HEK293T (cell line): Measurements from ENCODE around the gene CFAP210.

ENCODE experiments used
- CTCF ChIA-PET: fragments of 350-600 bp; formaldehyde crosslinking; extraction: SDS; loops from one replicate; lab custom pipeline; 2021; ENCODE audit warnings: antibody characterized with exemption, inconsistent platforms; lab: Yijun Ruan, JAX
- POLR2A ChIA-PET: fragments of 350-600 bp; formaldehyde crosslinking; extraction: SDS; loops from one replicate; lab custom pipeline; 2020; ENCODE audit warnings: antibody characterized with exemption, inconsistent platforms; lab: Yijun Ruan, JAX
- DNase-seq: peaks from one replicate; pipeline ENCODE4 v3.0.0; 2012; ENCODE audit warnings: mixed read lengths; ENCODE audit errors: extremely low spot score
- ARNT ChIP-seq: fragments of 450-650 bp; IDR thresholded peaks from 2 replicates; pipeline ENCODE4 v1.6.1; 2017; ENCODE audit warnings: mild to moderate bottlenecking
- BHLHE40 ChIP-seq: fragments of 450-650 bp; IDR thresholded peaks from 2 replicates; pipeline ENCODE4 v1.6.1; 2016; ENCODE audit warnings: mild to moderate bottlenecking, moderate library complexity, borderline replicate concordance
- CTBP1 ChIP-seq: fragments of 450-650 bp; IDR thresholded peaks from 2 replicates; pipeline ENCODE4 v1.6.1; 2016; ENCODE audit warnings: borderline replicate concordance
- ELF4 ChIP-seq: fragments of 450-650 bp; IDR thresholded peaks from 2 replicates; pipeline ENCODE4 v1.6.1; 2017; ENCODE audit warnings: antibody characterized with exemption
- FOXA1 ChIP-seq: fragments of 450-650 bp; IDR thresholded peaks from 2 replicates; pipeline ENCODE4 v1.6.1; 2016; ENCODE audit warnings: mild to moderate bottlenecking
- FOXK2 ChIP-seq: fragments of 450-650 bp; IDR thresholded peaks from 2 replicates; pipeline ENCODE4 v1.6.1; 2016; ENCODE audit warnings: mild to moderate bottlenecking
- FOXM1 ChIP-seq: fragments of 450-650 bp; IDR thresholded peaks from 2 replicates; pipeline ENCODE4 v1.6.1; 2017; ENCODE audit warnings: mild to moderate bottlenecking, borderline replicate concordance
- HDGF ChIP-seq: fragments of 450-650 bp; IDR thresholded peaks from 2 replicates; pipeline ENCODE4 v1.6.1; 2017; ENCODE audit warnings: antibody characterized with exemption, borderline replicate concordance
- L3MBTL2 ChIP-seq: fragments of 450-650 bp; conservative IDR thresholded peaks from 2 replicates; pipeline ENCODE4 v1.6.1; 2016; ENCODE audit warnings: mild to moderate bottlenecking
- LEF1 ChIP-seq: fragments of 450-650 bp; IDR thresholded peaks from 2 replicates; pipeline ENCODE4 v1.6.1; 2017; ENCODE audit warnings: mild to moderate bottlenecking, borderline replicate concordance
- NFRKB ChIP-seq: fragments of 450-650 bp; IDR thresholded peaks from 2 replicates; pipeline ENCODE4 v1.6.1; 2016; ENCODE audit warnings: mild to moderate bottlenecking, moderate library complexity
- PKNOX1 ChIP-seq: fragments of 450-650 bp; IDR thresholded peaks from 2 replicates; pipeline ENCODE4 v1.6.1; 2016
- SP1 ChIP-seq: fragments of 450-650 bp; IDR thresholded peaks from 2 replicates; pipeline ENCODE4 v1.6.1; 2017
- SUZ12 ChIP-seq: fragments of 450-650 bp; IDR thresholded peaks from 2 replicates; pipeline ENCODE4 v1.6.1; 2016; ENCODE audit warnings: mild to moderate bottlenecking
- TARDBP ChIP-seq: fragments of 450-650 bp; IDR thresholded peaks from 2 replicates; pipeline ENCODE4 v1.6.1; 2016
- ZNF384 ChIP-seq: fragments of 450-650 bp; IDR thresholded peaks from 2 replicates; pipeline ENCODE4 v1.6.1; 2016

CFAP210 gene

GRCh38 chr2:169683425-169684134 is 10.6 kb downstream of the CFAP210 start:
- no peak for TF ChIP-seq SUZ12
- TF ChIP-seq FOXA1: no peak
- TF ChIP-seq PKNOX1: no peak
- DNase-seq: no peak
- ChIA-PET CTCF (interaction anchor here (0.6 kb wide), 1 partner anchor 642 kb away, joined by 3 read pairs; no protein-coding TSS in a partner anchor), POLR2A (interaction anchor here (1.0 kb wide), 1 partner anchor 11 kb away, joined by 3 read pairs; the partner anchor contains the start of genes CFAP210 and PHOSPHO2)

GRCh38 chr2:169683054-169683424 is 11.2 kb downstream of the CFAP210 start:
- POLR2A ChIA-PET: interaction anchor here (1.0 kb wide), 1 partner anchor 11 kb away, joined by 3 read pairs; the partner anchor contains the start of genes CFAP210 and PHOSPHO2
- CTCF ChIA-PET: no interaction called here
- no peak for DNase-seq
- TF ChIP-seq ZNF384 (no peak), SUZ12 (no peak), PKNOX1 (no peak), TARDBP (no peak), BHLHE40 (no peak), ARNT (no peak), FOXM1 (no peak), FOXK2 (no peak), LEF1 (no peak), L3MBTL2 (no peak), HDGF (no peak), FOXA1 (no peak), CTBP1 (no peak), ELF4 (no peak), SP1 (no peak), NFRKB (no peak)

- TF ChIP-seq BHLHE40 (no peak), PKNOX1 (no peak), ELF4 (no peak), LEF1 (no peak), HDGF (no peak), NFRKB (no peak), TARDBP (no peak), FOXA1 (no peak), CTBP1 (no peak), ARNT (no peak), SUZ12 (no peak), ZNF384 (no peak), FOXM1 (no peak), SP1 (no peak), FOXK2 (no peak), L3MBTL2 (no peak)
These were observed 17.4 kb downstream of the CFAP210 start for GRCh38 chr2:169676850-169677249.

DNA sequence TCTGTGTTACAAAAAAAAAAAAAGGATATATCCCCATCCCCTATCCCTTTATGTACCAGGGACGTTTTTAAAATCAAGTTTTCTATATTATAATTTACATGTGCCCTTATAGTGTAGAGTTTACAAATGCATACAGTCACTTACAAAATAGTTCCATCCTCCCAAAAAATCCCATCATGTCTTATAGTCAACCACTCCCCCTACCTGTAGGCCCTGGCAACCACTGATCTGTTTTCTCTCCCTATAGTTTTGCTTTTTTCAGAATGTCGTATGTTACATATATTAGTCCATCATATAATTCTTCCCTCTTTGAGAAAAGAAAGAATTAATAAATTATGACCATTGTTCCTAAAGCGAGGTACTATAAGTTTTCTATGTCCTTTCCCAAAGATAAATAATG is 17.8 kb downstream of the CFAP210 start:
- CTCF ChIA-PET: no interaction called here
- POLR2A ChIA-PET: no interaction called here
- no peak for DNase-seq

More at GRCh38 chr2:169676850-169677249, 17.4 kb downstream of the CFAP210 start:
- CTCF ChIA-PET: interaction anchor here (0.7 kb wide), 1 partner anchor 263 kb away, joined by 4 read pairs; no protein-coding TSS in a partner anchor
- POLR2A ChIA-PET: no interaction called here
- DNase-seq: no peak

DNA sequence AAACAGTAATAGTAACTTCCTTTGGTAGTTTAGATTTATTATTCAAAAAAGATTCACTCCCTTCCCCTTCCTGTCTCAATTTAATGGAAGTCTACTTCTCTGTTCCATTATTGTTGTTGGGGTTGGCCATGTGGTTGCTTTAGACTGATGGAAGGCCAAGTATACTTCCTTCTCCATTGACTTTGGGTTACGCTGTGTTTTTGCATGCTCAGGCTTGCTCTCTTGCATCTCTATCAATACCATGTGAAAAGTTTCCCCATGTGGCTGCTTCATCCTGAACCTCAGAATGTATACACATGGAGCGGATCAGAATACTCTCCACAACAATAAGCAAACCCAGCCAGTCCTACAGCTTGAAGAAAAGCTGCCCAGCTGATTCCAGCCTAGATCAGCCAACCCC is 20.3 kb downstream of the CFAP210 start:
- DNase-seq: no peak
- ChIA-PET CTCF (no interaction called here), POLR2A (no interaction called here)
- TF ChIP-seq NFRKB (no peak), PKNOX1 (no peak), HDGF (no peak), FOXK2 (no peak), CTBP1 (no peak), TARDBP (no peak), SP1 (no peak), FOXA1 (no peak), SUZ12 (no peak)

More for the DNA sequence above, 17.8 kb downstream of the CFAP210 start:
- TF ChIP-seq ARNT (no peak), SP1 (no peak), NFRKB (no peak), SUZ12 (no peak), ELF4 (no peak)

DNA sequence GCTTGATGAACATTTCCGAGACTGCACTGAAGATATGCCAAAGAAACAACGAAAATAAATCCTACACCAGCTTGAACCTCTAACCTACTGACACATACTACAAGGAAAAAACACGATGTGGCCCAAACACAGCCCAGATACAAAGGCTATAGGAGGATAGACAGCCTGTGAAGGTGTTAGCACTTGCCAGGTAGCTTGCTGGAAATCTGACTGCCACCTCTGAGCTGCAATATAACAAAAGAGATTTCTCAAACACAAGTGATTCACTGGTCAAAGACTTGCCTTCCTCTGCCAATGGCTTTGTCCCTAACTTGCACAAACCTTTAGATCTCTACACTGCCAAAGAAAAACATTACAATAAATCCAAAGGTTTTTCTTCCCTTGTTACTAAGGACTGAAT is 21.1 kb downstream of the CFAP210 start:
- ChIA-PET POLR2A (no interaction called here), CTCF (no interaction called here)
- no peak for TF ChIP-seq FOXA1
- TF ChIP-seq SUZ12: no peak
- no peak for TF ChIP-seq PKNOX1
- no peak for TF ChIP-seq FOXK2
- TF ChIP-seq ZNF384: no peak
- no peak for TF ChIP-seq TARDBP
- TF ChIP-seq ELF4: no peak
- no peak for TF ChIP-seq L3MBTL2
- no peak for TF ChIP-seq HDGF
- no peak for TF ChIP-seq NFRKB
- TF ChIP-seq FOXM1: no peak
- no peak for DNase-seq
